Astrocyte (in vitro differentiated cells and primary cell): ENCODE results near the gene COPS7A. TPM values are rescaled to one million over a fixed set of nuclear protein-coding genes. Genes with fewer than 3 reads are reported as not detected.

Experiments used
- DNase-seq: peaks from one replicate; pipeline ENCODE4 v3.0.0-alpha.2; 2010; ENCODE audit warnings: low read depth
- FAIRE-seq: peaks from 2 replicates; lab custom pipeline; 2011; peaks lifted over from hg19 to GRCh38; lab: Jason Lieb, UNC
- H2AFZ ChIP-seq: 2 replicates; pipeline ENCODE4 v1.6.0; 2012; ENCODE audit warnings: low read depth, low read length, inconsistent platforms
- H3K27ac ChIP-seq: 2 replicates; pipeline ENCODE4 v1.5.1; 2011; ENCODE audit warnings: low read depth, low read length, inconsistent platforms
- H3K27me3 ChIP-seq: 2 replicates; pipeline ENCODE4 v1.6.0; 2011; ENCODE audit warnings: low read length, inconsistent platforms; ENCODE audit not compliant: insufficient read depth
- H3K36me3 ChIP-seq: 2 replicates; pipeline ENCODE4 v1.5.1; 2011; ENCODE audit warnings: low read length, inconsistent platforms; ENCODE audit not compliant: insufficient read depth
- H3K4me1 ChIP-seq: 2 replicates; pipeline ENCODE4 v1.5.1; 2011; ENCODE audit warnings: low read length, inconsistent platforms; ENCODE audit not compliant: insufficient read depth
- H3K4me2 ChIP-seq: 2 replicates; pipeline ENCODE4 v1.6.0; 2012; ENCODE audit warnings: low read length, inconsistent platforms
- H3K4me3 ChIP-seq: 2 replicates; pipeline ENCODE4 v1.5.1; 2011; ENCODE audit warnings: low read depth, mild to moderate bottlenecking, low read length, inconsistent platforms; ENCODE audit not compliant: insufficient read depth
- H3K79me2 ChIP-seq: 2 replicates; pipeline ENCODE4 v1.6.0; 2012; ENCODE audit warnings: mild to moderate bottlenecking, low read length, inconsistent platforms; ENCODE audit not compliant: insufficient read depth
- H3K9ac ChIP-seq: 2 replicates; pipeline ENCODE4 v1.6.0; 2012; ENCODE audit warnings: mild to moderate bottlenecking, low read length, inconsistent platforms
- H3K9me3 ChIP-seq: 2 replicates; pipeline ENCODE4 v1.5.1; 2012; ENCODE audit warnings: low read depth, mild to moderate bottlenecking, low read length, inconsistent platforms; ENCODE audit not compliant: insufficient read depth
- H4K20me1 ChIP-seq: 2 replicates; pipeline ENCODE4 v1.6.0; 2012; ENCODE audit warnings: low read length, inconsistent platforms; ENCODE audit not compliant: insufficient read depth
- H3K27ac Mint-ChIP-seq: one replicate; pipeline ENCODE4 v1.8.0; 2021; ENCODE audit warnings: mild to moderate bottlenecking, mixed read lengths; ENCODE audit not compliant: unreplicated experiment
- H3K27me3 Mint-ChIP-seq: one replicate; pipeline ENCODE4 v1.8.0; 2021; ENCODE audit warnings: low read depth, mixed read lengths; ENCODE audit not compliant: unreplicated experiment
- H3K36me3 Mint-ChIP-seq: one replicate; pipeline ENCODE4 v1.8.0; 2021; ENCODE audit warnings: low read depth, mixed read lengths; ENCODE audit not compliant: unreplicated experiment
- H3K4me1 Mint-ChIP-seq: one replicate; pipeline ENCODE4 v1.8.0; 2021; ENCODE audit warnings: low read depth, mixed read lengths; ENCODE audit not compliant: unreplicated experiment
- H3K4me3 Mint-ChIP-seq: one replicate; pipeline ENCODE4 v1.8.0; 2021; ENCODE audit warnings: mild to moderate bottlenecking, moderate library complexity, mixed read lengths; ENCODE audit not compliant: unreplicated experiment
- H3K9me3 Mint-ChIP-seq: one replicate; pipeline ENCODE4 v1.8.0; 2021; ENCODE audit warnings: mild to moderate bottlenecking, mixed read lengths; ENCODE audit not compliant: unreplicated experiment
- CTCF ChIP-seq: IDR thresholded peaks from 2 replicates; pipeline ENCODE4 v1.5.1; 2011; ENCODE audit warnings: low read depth, mild to moderate bottlenecking, inconsistent platforms, low read length, moderate library complexity; ENCODE audit not compliant: insufficient read depth
- EZH2 ChIP-seq: IDR thresholded peaks from 2 replicates; pipeline ENCODE4 v1.6.1; 2012; ENCODE audit warnings: mild to moderate bottlenecking, low read length, inconsistent platforms; ENCODE audit not compliant: insufficient read depth
- total RNA-seq: library from RNA; stranded (reverse); gene quantifications from 2 replicates; pipeline ENCODE4 v1.2.1, GENCODE V29; 2021

The COPS7A gene
- total RNA-seq, 1 donor from 2014 or later: 47.3 TPM

DNA sequence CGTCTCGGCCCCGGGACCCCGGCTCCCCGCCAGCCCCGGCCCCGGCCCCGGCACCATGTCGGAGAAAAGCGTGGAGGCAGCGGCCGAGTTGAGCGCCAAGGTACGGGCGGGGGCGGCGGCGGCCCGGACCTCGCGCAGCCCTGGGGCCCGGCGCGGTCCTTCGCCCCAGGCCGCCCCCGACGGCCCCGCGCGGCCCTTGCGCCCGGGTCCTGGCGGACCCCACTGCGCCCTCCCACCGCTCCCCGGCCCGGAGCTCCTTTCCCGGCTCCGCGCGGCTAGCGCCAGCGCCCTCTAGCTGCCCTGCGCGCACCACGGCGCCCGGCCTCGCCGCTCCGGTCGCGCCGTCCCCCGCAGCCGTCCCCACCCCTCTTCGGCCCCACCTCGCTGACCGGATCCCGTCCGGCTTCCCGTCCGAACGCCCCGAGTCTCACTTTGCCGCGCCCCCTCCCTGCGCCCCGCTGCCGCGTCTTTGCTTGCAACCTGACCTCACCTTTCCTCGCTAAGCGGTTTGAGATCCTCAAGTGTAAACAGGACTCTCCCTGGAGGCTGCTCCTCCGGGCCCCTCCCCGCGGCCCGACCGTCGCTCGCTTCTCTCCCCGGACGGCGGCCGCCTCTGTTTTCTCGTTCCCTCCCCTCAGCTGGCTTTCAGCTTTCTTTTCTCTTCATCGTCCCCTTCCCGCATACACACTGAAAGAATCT lies 43.0 kb downstream of the COPS7A start:
- H3K27me3 ChIP-seq: no peaks in the 10 kb centered on the region
- H3K27me3 Mint-ChIP-seq: no peaks in the 10 kb centered on the region
- FAIRE-seq (no peak), DNase-seq (peak; percentile 32)
- H3K4me3 ChIP-seq: peak overlapping the region; percentile 95
- H3K4me3 Mint-ChIP-seq: peak overlapping the region; percentile 95
- peak; percentile 18 for TF ChIP-seq CTCF
- TF ChIP-seq EZH2: no peak
- H3K36me3 Mint-ChIP-seq: peaks cover 17% of the 10 kb centered on the region
- H3K36me3 ChIP-seq: peaks cover 15% of the 10 kb centered on the region
- no peaks in the 10 kb centered on the region for H3K9me3 ChIP-seq
- no peaks in the 10 kb centered on the region for H3K9me3 Mint-ChIP-seq
- peak overlapping the region; percentile 85 for H3K9ac ChIP-seq
- H2AFZ ChIP-seq: no peak overlapping the region
- H3K27ac ChIP-seq: no peak overlapping the region
- peak overlapping the region; percentile 94 for H3K4me2 ChIP-seq
- H3K79me2 ChIP-seq: peaks cover 33% of the 10 kb centered on the region
- peaks cover 45% of the 10 kb centered on the region for H3K4me1 ChIP-seq
- peak overlapping the region; percentile 81 for H3K27ac Mint-ChIP-seq
- peaks cover 37% of the 10 kb centered on the region for H3K4me1 Mint-ChIP-seq
- H4K20me1 ChIP-seq: peaks cover 49% of the 10 kb centered on the region

DNA sequence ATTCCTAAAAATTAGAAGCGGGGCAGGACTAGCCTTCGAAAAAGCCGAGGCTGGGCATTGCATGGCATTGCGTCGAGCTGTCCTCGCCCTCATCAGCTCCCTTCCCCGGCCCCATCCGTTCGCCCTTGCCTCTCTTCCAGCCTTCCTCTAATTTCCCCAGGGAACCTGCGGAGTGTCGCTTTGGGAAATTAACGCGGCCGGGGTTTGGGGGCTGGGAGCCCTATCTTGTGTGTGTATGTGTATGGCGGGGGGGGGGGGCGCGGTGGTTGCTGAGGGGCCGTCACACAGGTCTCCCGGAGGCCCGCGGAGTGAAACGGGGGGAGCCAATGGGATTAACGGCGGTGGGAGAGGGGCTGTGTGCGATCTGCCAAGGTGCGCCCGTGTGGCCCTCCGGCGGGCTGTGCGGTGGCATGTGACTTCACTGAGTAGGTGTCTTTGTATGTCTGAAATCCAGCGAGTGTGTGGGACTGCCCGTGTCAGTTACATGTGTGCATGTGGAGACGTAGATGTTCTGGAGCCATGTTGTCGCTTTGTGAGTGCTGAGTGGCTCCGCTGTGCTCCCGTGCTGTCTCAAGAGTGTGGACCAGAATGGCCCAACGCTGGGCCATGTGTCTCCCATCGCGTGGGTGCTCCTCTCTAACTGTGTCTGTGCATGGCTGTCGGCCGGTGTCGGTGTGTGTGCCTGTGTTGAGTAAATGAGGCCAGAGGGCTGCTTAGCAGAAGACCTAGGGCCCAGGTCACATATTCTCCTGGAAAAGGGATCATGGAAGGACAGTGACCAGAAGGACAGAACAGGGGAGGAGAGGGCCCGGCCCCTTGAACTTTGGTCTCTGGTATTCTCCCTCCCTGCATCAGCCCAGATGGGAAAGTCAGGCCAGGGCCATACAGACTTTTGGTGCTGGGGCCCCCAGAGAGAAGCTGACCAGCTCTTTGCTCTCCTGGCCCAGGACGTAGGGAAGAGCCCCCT lies 43.8 kb downstream of the COPS7A start:
- H3K9ac ChIP-seq: peak overlapping the region; percentile 85
- no peak overlapping the region for H2AFZ ChIP-seq
- no peak overlapping the region for H3K27ac ChIP-seq
- H3K36me3 ChIP-seq: peaks cover 16% of the 10 kb centered on the region
- H3K4me3 Mint-ChIP-seq: peak overlapping the region; percentile 95
- peaks cover 20% of the 10 kb centered on the region for H3K36me3 Mint-ChIP-seq
- FAIRE-seq: no peak
- no peak for DNase-seq
- H3K4me1 Mint-ChIP-seq: peaks cover 34% of the 10 kb centered on the region
- H3K79me2 ChIP-seq: peaks cover 33% of the 10 kb centered on the region
- no peaks in the 10 kb centered on the region for H3K27me3 ChIP-seq
- no peaks in the 10 kb centered on the region for H3K9me3 ChIP-seq
- TF ChIP-seq EZH2 (no peak), CTCF (no peak)
- H4K20me1 ChIP-seq: peaks cover 53% of the 10 kb centered on the region
- H3K27me3 Mint-ChIP-seq: peaks cover 2% of the 10 kb centered on the region
- H3K4me2 ChIP-seq: peak overlapping the region; percentile 94
- peaks cover 45% of the 10 kb centered on the region for H3K4me1 ChIP-seq
- no peaks in the 10 kb centered on the region for H3K9me3 Mint-ChIP-seq
- H3K4me3 ChIP-seq: peak overlapping the region; percentile 95
- H3K27ac Mint-ChIP-seq: peak overlapping the region; percentile 81
